ENCODE measurements around the gene KLK7. TPM values are rescaled to one million over a fixed set of nuclear protein-coding genes. Genes with fewer than 3 reads are reported as not detected.

The KLK7 gene
- total RNA-seq, 1 experiment from 2014 or later, result 3.6 TPM

- ATAC-seq (no peak), DNase-seq (no peak)
- Histone ChIP-seq H3K27me3 (ENCODE audit: low read length) (no peaks in the 10 kb centered on the region), H3F3A (ENCODE audit: low read length, unreplicated experiment) (no peaks in the 10 kb centered on the region), H3K4me3 (ENCODE audit: low read length) (no peak overlapping the region), H3K9ac (ENCODE audit: low read length) (no peak overlapping the region), H3K4me2 (ENCODE audit: low read length) (no peak overlapping the region), H3K79me2 (ENCODE audit: low read length) (no peaks in the 10 kb centered on the region), H3K4me1 (ENCODE audit: insufficient read depth, low read length) (peaks cover 16% of the 10 kb centered on the region), H2AFZ (ENCODE audit: low read length) (no peak overlapping the region), H3K27ac (ENCODE audit: low read length) (no peak overlapping the region), H3K36me3 (ENCODE audit: low read depth, low read length) (no peaks in the 10 kb centered on the region), H4K20me1 (ENCODE audit: low read length) (no peaks in the 10 kb centered on the region), H3K9me2 (replicated peaks; ENCODE audit: low read length) (no peaks in the 10 kb centered on the region), H3K9me3 (ENCODE audit: low read length) (no peaks in the 10 kb centered on the region)
- CTCF ChIA-PET, result interaction anchor here (3.5 kb wide), 1 partner anchor 75 kb away, joined by 79 read pairs; no protein-coding TSS in a partner anchor
- intact Hi-C loops (cut with micrococcal nuclease), result loop anchor here (5.0 kb wide), 1 partner anchor 217 kb away; no protein-coding TSS in a partner anchor
- BruUV-seq (replicated peaks), result no TSS peak
- POLR2A ChIA-PET (ENCODE audit: unreplicated experiment), result no interaction called here
- TF ChIP-seq CTCF (conservative IDR thresholded peaks at IDR 0.05; ENCODE audit: low read depth, low read length) (no peak), EZH2 (IDR thresholded peaks at IDR 0.05; ENCODE audit: low read length, unreplicated experiment) (no peak), EZH2phosphoT487 (IDR thresholded peaks at IDR 0.05; ENCODE audit: borderline replicate concordance, low read length) (no peak)
Measured at GRCh38 chr19:51018745-51019543, 35.2 kb upstream of the KLK7 start.

GRCh38 chr19:51016798-51017683, 33.3 kb upstream of the KLK7 start:
- no peaks in the 10 kb centered on the region for H3K27me3 ChIP-seq (ENCODE audit: low read length)
- H3K4me1 ChIP-seq (ENCODE audit: insufficient read depth, low read length), result peaks cover 24% of the 10 kb centered on the region
- peak overlapping the region; percentile 100 for H3K4me2 ChIP-seq (ENCODE audit: low read length)
- H3K36me3 ChIP-seq (ENCODE audit: low read depth, low read length), result no peaks in the 10 kb centered on the region
- no peaks in the 10 kb centered on the region for H3K9me2 ChIP-seq (replicated peaks; ENCODE audit: low read length)
- POLR2A ChIA-PET (ENCODE audit: unreplicated experiment), result interaction anchor here (0.6 to 0.7 kb wide), 2 partner anchors 84 to 212 kb away, joined by 3 read pairs; no protein-coding TSS in a partner anchor
- TF ChIP-seq CTCF (conservative IDR thresholded peaks at IDR 0.05; ENCODE audit: low read depth, low read length) (peak; percentile 98), EZH2 (IDR thresholded peaks at IDR 0.05; ENCODE audit: low read length, unreplicated experiment) (no peak), EZH2phosphoT487 (IDR thresholded peaks at IDR 0.05; ENCODE audit: borderline replicate concordance, low read length) (no peak)
- no peaks in the 10 kb centered on the region for H3F3A ChIP-seq (ENCODE audit: low read length, unreplicated experiment)
- H4K20me1 ChIP-seq (ENCODE audit: low read length), result no peaks in the 10 kb centered on the region
- H3K79me2 ChIP-seq (ENCODE audit: low read length), result no peaks in the 10 kb centered on the region
- 0 out of 2 replicates have a peak, but pooled peaks cover 4% of the 10 kb centered on the region for H3K9me3 ChIP-seq (ENCODE audit: low read length)
- peak; percentile 95 for DNase-seq
- BruUV-seq (replicated peaks), result TSS peak; percentile 27
- H3K27ac ChIP-seq (ENCODE audit: low read length), result no peak overlapping the region
- ATAC-seq, result peak; percentile 74
- H2AFZ ChIP-seq (ENCODE audit: low read length), result peak overlapping the region; percentile 88
- intact Hi-C loops (cut with micrococcal nuclease), result loop anchor here (1.0 to 5.0 kb wide), 2 partner anchors 87 to 215 kb away; no protein-coding TSS in a partner anchor
- peak overlapping the region; percentile 80 for H3K4me3 ChIP-seq (ENCODE audit: low read length)
- peak overlapping the region; percentile 43 for H3K9ac ChIP-seq (ENCODE audit: low read length)
- CTCF ChIA-PET, result interaction anchor here (0.6 to 1.8 kb wide), 15 partner anchors 38 to 479 kb away, joined by 3 to 18 read pairs (median 3); no protein-coding TSS in a partner anchor

Data from PC-3 (cell line).